Thyroid gland (tissue), 4 donors: ENCODE results near the gene PTCD1.
"Not testable (repeated sequence)": the region's sequence is repeated elsewhere in the genome, so short reads cannot be mapped to it uniquely, and the experiment has no call there.

ENCODE experiments used
- POLR2A ChIP-seq, 2 donors: fragments of 450-650 bp; IDR thresholded peaks; one replicate each; pipeline ENCODE4 v1.6.1; 2017; ENCODE audit warnings: antibody characterized with exemption in 2 of 2, mild to moderate bottlenecking in 2 of 2, moderate library complexity in 1 of 2
- TF ChIP-seq, protein P1 (sequence below), 6 experiments: fragments of 200-600 bp in 3 of 6; fragments of 450-650 bp in 3 of 6; sonication (generic) in 3 of 6; IDR thresholded peaks; one replicate each; pipeline ENCODE4 v1.5.1; 2016 to 2019; ENCODE audit warnings: antibody characterized with exemption in 6 of 6, mild to moderate bottlenecking in 2 of 6, inconsistent platforms in 1 of 6, moderate library complexity in 1 of 6

DNA sequence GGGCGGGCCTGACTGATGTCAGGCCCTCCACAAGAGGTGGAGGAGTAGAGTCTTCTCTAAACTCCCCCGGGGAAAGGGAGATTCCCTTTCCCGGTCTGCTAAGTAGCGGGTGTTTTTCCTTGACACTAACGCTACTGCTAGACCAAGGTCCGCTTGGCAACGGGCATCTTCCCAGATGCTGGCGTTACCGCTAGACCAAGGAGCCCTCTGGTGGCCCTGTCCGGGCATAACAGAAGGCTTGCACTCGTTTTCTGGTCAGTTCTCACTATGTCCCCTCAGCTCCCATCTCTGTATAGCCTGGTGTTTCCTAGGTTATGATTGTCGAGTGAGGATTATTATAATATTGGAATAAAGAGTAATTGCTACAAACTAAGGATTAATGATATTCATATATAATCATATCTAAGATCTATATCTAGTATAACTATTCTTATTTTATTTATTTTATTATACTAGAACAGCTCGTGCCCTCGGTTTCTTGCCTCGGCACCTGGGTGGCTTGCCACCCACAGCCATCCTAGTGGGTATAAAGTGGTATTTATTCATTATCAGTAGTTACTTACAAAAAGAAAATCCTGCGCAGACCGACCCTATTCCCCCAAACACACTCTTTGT, 23.0 kb downstream of the PTCD1 start:
- TF ChIP-seq, protein P1, sequence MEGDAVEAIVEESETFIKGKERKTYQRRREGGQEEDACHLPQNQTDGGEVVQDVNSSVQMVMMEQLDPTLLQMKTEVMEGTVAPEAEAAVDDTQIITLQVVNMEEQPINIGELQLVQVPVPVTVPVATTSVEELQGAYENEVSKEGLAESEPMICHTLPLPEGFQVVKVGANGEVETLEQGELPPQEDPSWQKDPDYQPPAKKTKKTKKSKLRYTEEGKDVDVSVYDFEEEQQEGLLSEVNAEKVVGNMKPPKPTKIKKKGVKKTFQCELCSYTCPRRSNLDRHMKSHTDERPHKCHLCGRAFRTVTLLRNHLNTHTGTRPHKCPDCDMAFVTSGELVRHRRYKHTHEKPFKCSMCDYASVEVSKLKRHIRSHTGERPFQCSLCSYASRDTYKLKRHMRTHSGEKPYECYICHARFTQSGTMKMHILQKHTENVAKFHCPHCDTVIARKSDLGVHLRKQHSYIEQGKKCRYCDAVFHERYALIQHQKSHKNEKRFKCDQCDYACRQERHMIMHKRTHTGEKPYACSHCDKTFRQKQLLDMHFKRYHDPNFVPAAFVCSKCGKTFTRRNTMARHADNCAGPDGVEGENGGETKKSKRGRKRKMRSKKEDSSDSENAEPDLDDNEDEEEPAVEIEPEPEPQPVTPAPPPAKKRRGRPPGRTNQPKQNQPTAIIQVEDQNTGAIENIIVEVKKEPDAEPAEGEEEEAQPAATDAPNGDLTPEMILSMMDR (IDR thresholded peaks at IDR 0.05) = peak in 5 of 6 experiments; percentile 44 to 63 (median 55)
- not testable (repeated sequence) for TF ChIP-seq POLR2A (IDR thresholded peaks at IDR 0.05)
